SHP77 treated with DMSO at 0.1 percent for 48 hours (cell line): ENCODE results near the gene ENTPD8.

Experiments
- DNase-seq: peaks from one replicate; lab custom pipeline; 2025; lab: John Stamatoyannopoulos, UW

The ENTPD8 gene

DNA sequence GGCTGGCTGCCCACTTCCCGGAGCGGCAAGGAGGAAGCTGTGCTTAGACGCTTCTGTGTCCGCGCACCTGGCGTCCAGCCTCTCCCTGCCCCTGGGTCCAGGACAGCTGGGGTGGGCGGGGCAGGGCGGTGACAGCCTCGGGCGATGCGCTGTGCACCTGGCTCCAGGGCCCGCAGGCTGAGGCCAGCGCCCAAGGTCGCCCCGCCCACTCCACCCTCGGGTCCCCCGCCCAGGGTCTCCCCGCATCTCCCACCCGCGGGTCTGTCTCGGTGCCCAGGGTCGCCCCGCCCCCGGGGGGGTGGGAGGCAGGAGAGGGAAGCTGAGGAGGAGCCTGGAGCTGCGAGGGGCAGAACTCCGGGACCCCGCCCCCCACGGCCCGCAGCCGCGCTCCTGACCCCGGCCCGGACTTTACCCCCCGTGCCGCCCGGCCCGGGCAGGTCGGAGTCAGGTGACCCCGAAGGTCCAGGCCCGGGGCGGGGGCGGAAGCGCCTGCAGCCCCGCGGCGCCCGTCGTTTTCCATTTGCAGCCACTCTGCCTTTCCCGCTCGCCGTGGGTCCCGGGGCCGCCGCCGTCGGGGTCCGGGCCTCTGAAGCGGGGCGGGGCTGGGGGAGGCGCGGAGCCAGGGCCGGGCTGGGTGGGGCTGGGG lies at the start of gene ENTPD8:
TSS of gene ENTPD8 (minus strand) at position 69 of the 646 bp plus-strand sequence. CDS start 3,072 bp downstream, outside the sequence.
- peak; percentile 55 for DNase-seq

GRCh38 chr9:137490532-137491186 lies 49.5 kb upstream of the ENTPD8 start:
- no peak for DNase-seq

DNA sequence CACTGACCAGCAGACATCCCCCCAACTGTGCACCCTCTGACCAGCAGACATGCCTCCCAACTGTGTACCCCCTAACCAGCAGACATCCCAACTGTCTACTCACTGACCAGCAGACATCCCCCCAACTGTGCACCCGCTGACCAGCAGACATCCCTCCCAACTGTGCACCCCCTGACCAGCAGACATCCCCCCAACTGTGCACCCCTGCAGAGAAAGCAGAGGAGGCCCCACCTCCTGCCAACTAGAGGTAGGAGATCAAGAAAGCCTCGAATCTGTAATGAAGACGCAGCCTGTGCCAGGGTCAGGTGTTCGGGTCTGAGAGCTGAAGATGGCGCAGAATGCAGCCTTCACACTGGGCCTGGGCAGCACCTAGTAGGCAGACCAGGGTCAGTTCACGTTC lies 47.7 kb upstream of the ENTPD8 start:
- DNase-seq: no peak

GRCh38 chr9:137488327-137488653 lies 47.1 kb upstream of the ENTPD8 start:
- DNase-seq: peak; percentile 65

GRCh38 chr9:137487454-137488326 lies 46.5 kb upstream of the ENTPD8 start:
- peak; percentile 52 for DNase-seq

DNA sequence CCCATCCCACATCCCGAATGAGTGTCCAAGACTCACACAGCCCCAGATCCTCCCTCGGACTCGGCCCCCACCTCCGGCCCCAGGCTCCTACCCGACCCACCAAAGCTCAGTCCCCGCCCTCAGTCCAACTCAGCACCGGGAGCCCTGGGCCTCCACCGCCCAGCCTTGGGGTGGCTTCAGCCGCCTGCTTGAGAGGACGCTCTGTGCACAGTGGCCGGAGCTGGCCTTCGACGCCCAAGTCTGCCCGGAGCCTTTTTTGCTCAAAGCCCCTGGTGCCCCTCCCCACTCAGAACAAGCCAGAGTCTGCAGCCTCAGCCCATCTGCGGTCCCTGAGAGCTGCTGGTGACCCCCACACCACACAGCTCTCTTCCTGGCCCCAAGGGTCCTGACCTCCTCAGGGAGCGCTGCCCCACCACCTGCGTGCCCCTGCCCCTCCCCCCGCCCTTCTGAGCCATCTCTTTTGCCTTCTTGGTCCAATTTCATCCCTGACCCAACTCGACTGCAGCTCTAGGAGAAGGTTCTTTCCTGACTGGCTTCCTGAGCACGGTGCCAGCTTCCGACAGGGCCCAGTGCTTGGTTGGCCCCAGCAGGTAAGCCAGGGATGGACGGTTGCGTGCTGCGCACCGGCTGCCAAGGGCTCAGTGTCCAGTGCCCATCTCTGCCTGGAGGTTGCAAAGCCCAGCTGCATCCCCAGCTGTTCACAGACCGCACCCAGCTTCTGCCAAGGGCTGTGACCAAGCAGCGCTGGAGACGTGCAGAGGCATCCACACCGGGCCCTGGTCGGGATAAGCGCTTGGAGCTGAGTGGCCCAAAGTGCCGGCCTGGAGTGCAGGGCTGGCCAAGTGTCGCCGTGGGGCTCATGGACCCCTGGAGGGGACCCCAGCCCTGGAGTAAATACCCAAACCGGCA lies 45.6 kb upstream of the ENTPD8 start:
- DNase-seq: no peak

- DNase-seq: no peak
Observed at GRCh38 chr9:137486141-137486490, 45.0 kb upstream of the ENTPD8 start.

DNA sequence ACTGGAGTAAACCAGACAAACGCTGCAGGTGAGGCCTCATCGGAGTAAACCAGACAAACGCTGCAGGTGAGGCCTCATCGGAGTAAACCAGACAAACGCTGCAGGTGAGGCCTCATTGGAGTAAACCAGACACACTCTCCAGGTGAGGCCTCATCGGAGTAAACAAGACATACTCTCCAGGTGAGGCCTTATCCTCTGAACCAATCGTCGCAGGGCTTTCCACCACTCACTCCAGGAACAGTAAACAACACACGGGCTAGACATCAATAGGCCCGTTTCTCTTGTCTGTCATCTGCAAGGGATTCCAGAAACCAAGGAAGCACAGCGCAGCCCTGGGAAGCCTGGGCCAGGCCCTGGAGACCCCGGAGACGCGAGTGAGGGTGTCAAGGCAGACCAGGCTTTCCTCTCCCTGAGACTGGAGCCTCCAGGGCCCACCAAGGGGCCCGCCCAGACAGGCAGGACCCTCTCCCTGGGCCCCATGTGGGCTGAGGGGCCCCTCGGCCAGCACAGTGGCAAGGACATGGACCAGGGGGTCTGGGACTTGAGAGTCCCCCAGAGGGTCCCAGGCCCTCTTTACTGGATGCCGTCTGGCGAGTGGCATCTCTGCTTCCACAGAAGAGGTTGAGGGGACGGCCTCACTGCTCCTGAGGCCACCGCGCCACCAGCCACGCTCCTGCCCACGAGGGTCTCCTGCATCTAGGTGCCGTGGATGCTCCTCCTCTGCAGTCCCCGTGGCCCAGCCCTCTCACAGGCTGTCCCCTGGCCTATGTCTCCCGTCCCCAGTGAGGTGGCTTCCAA lies 44.4 kb upstream of the ENTPD8 start:
- DNase-seq: no peak

- DNase-seq: no peak
Observed at GRCh38 chr9:137484551-137485315, 43.6 kb upstream of the ENTPD8 start.

DNA sequence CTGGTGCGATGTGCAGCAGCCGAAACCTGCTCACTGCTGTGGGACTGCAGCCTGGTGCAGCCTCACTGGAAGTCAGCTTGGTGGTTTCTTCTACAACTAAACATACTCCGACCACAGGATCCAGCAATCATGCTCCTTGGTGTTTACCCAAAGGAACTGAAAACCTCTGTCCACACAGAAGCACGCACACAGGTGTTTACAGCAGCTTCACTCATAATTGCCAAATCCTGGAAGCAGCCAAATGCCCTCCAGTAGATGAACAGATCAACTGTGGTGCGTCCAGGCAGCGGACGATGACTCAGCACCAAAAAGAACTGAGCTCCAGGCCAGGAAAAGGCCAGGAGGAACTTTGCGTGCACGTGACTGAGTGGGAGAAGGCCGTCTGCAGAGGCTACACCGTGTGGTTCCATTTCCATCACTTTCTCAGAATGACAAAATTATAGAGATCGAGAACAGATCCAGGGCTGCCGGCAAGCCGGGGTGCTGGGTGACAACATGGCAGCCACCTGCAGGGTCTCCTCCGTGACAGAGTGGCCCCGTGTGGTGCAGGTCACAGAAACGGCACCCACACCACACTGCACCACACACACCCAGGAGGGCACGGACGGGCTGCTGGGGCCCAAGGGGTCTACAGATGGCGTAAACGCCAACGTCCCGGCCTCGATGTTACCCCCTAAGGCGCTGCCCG lies 41.1 kb upstream of the ENTPD8 start:
- peak; percentile 48 for DNase-seq

- no peak for DNase-seq
Observed at GRCh38 chr9:137480686-137481683, 39.8 kb upstream of the ENTPD8 start.

DNA sequence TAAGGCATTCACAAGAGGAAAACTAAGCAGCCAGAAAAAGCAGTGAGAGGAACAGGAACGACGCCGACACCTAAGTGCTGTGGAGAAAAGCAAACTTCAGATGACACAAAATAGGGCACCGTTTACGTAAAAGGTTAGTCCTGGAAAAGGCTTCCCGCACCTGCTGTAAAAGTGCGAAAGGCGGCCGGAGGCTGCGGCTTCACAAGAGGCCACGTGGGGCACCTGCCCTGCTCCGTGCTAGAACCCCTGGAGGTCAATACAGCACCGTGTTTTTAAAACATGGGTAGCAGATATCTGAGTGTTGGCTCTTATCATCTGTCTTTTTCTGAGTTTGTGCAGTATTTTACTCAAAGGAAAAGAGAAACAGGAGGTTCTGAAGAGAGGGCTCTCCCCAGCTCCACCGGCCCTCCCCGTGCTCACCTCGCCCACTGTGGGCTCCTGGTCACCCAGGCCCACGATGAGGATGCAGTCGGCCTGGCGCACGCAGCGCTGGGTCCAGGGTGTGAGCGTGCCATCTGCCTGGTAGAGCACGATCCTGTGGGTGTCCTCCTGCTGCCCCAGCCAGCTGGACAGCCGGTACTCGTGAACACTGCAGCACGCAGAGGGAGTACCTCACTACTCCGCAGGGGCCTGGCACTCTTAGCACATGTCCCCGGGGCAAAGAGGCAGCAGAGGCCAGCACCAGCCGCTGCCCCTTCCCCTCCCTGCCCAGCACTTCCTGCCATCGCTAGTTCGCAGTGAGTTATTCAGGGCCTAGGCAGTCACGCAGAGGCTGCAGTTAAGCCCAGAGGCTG lies 38.9 kb upstream of the ENTPD8 start:
- peak; percentile 40 for DNase-seq

GRCh38 chr9:137478962-137479861 lies 38.1 kb upstream of the ENTPD8 start:
- peak; percentile 68 for DNase-seq

DNA sequence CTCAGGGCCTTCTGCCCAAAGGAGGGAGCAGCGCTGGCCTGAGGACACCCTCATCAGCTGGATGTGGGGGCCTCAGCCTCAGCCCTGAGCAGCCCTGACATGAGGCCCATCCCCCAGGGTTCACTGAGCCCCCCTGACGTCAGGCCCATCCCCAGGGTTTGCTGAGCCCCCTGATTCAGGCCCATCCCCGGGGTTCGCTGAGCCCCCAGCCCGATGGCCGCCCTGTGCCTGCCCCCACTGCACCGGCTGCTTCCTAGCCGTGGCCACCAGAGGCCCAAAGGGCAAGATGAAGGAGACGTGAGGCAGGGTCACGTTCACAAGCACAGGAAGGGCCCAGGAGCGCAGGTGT lies 37.4 kb upstream of the ENTPD8 start:
- no peak for DNase-seq

DNA sequence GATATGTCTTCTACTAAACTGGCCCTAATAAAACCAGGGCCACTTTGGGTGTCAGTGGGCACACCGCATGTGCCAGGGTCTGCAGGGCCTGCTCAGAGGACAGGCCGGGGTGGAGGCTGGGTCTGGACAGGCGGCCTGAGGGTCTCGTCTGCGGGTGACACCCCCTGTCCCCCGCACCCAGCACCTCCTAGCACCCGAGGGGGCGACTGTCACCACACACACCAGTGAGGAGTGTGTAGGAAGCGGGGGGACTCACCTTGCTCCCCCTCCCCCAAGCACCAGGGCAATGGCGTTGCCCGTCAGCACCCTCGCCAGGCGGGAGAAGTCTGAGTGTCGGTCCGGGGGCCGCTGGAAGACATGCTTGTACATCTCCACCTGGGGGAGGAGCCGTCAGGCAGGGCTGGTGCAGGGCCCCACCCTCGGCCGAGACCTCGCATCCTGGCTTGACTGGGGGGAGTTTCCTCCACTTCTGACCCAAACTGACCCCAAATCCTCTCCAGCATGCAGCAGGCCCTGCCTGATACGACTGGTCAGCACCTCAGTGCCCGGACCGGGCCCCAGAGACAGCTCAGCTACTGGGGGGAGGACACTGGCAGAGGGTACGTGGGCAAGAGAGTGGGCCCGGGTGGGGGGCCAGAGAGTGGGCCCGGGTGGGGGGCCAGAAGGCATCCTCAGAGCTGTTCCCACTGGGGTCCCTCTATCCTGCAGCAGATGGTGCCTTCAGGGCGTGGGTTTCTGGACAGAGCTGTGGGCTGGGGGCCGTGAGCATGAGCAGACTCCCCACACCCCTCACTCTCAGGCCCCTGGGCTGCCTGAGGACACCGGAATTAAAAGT lies 36.8 kb upstream of the ENTPD8 start:
- no peak for DNase-seq

GRCh38 chr9:137476856-137477255 lies 35.7 kb upstream of the ENTPD8 start:
- DNase-seq: no peak
